IMR-90 (cell line): ENCODE measurements around the gene MMEL1. TPM values are rescaled to one million over a fixed set of nuclear protein-coding genes. Genes with fewer than 3 reads are reported as not detected.

Source experiments
- ATAC-seq: fragments of 200-7000 bp; cut with Tn5 transposase; 2 replicates; pipeline ENCODE4 v1.9.1; 2020; ENCODE audit warnings: low read depth, mild to moderate bottlenecking, moderate library complexity
- BruUV-seq: library from RNA; stranded (reverse); fragments of 400-500 nt; replicated peaks from 2 replicates; lab custom pipeline; 2021; lab: Mats Ljungman, UMichigan
- CTCF ChIA-PET: fragments of 300-600 bp; formaldehyde crosslinking; extraction: SDS; loops from one replicate; lab custom pipeline; 2021; ENCODE audit warnings: antibody characterized with exemption; lab: Yijun Ruan, JAX
- POLR2A ChIA-PET: fragments of 300-600 bp; sonication (Branson Sonifier 250); formaldehyde crosslinking; loops from one replicate; lab custom pipeline; 2022; ENCODE audit warnings: antibody characterized with exemption; ENCODE audit not compliant: unreplicated experiment; lab: Charles Lee
- DNase-seq: peaks from one replicate; pipeline ENCODE4 v3.0.0; 2013
- H2AFZ ChIP-seq: replicated peaks from 2 replicates; pipeline ENCODE3; 2013; ENCODE audit warnings: low read length, mild to moderate bottlenecking; ENCODE audit not compliant: poor library complexity
- H2AK5ac ChIP-seq: 2 replicates; pipeline ENCODE4 v1.6.1; 2013; ENCODE audit warnings: low read depth, low read length, inconsistent platforms
- H2AK9ac ChIP-seq: replicated peaks from 2 replicates; pipeline ENCODE3; 2013; ENCODE audit warnings: mild to moderate bottlenecking, low read depth, low read length, moderate library complexity; ENCODE audit not compliant: poor library complexity
- H2BK120ac ChIP-seq: 2 replicates; pipeline ENCODE4 v1.6.1; 2013; ENCODE audit warnings: low read depth, low read length, inconsistent platforms
- H2BK15ac ChIP-seq: 3 replicates; pipeline ENCODE4 v1.6.1; 2013; ENCODE audit warnings: low read depth, low read length, inconsistent platforms
- H2BK20ac ChIP-seq: 2 replicates; pipeline ENCODE4 v1.6.1; 2013; ENCODE audit warnings: low read depth, mild to moderate bottlenecking, inconsistent platforms, low read length, moderate library complexity
- H2BK5ac ChIP-seq: 2 replicates; pipeline ENCODE4 v1.6.1; 2013; ENCODE audit warnings: mild to moderate bottlenecking, low read depth, low read length, inconsistent platforms; ENCODE audit not compliant: poor library complexity, severe bottlenecking
- H3K14ac ChIP-seq: replicated peaks from 2 replicates; pipeline ENCODE4 v1.6.1; 2013; ENCODE audit warnings: low read depth, low read length, inconsistent platforms
- H3K18ac ChIP-seq: 2 replicates; pipeline ENCODE4 v1.6.1; 2013; ENCODE audit warnings: low read depth, low read length, control low read depth
- H3K23ac ChIP-seq: 2 replicates; pipeline ENCODE4 v1.6.1; 2013; ENCODE audit warnings: low read depth, low read length, inconsistent platforms
- H3K27ac ChIP-seq: 2 replicates; pipeline ENCODE4 v1.5.1; 2013; ENCODE audit warnings: mild to moderate bottlenecking, control low read depth, low read length; ENCODE audit not compliant: insufficient read depth
- H3K27me3 ChIP-seq: 2 replicates; pipeline ENCODE4 v1.6.1; 2013; ENCODE audit warnings: low read length; ENCODE audit not compliant: control insufficient read depth, insufficient read depth
- H3K36me3 ChIP-seq: 2 replicates; pipeline ENCODE4 v1.6.1; 2013; ENCODE audit warnings: low read length, mixed read lengths; ENCODE audit not compliant: control insufficient read depth, insufficient read depth
- H3K4ac ChIP-seq: 2 replicates; pipeline ENCODE4 v1.6.1; 2013; ENCODE audit warnings: low read depth, low read length, inconsistent platforms
- H3K4me1 ChIP-seq: 2 replicates; pipeline ENCODE4 v1.6.1; 2013; ENCODE audit warnings: low read length, mixed read lengths; ENCODE audit not compliant: control insufficient read depth, insufficient read depth
- H3K4me2 ChIP-seq: 2 replicates; pipeline ENCODE4 v1.6.1; 2013; ENCODE audit warnings: low read depth, mild to moderate bottlenecking, control low read depth, low read length, moderate library complexity
- H3K4me3 ChIP-seq: 2 replicates; pipeline ENCODE4 v1.5.1; 2013; ENCODE audit warnings: low read depth, mild to moderate bottlenecking, control low read depth, low read length, moderate library complexity; ENCODE audit not compliant: insufficient read depth
- H3K56ac ChIP-seq: 2 replicates; pipeline ENCODE4 v1.6.1; 2013; ENCODE audit warnings: low read length, inconsistent platforms; ENCODE audit not compliant: insufficient read depth; ENCODE audit errors: extremely low read depth
- H3K79me1 ChIP-seq, 2 experiments: 2 replicates each; pipeline ENCODE4 v1.6.1; 2013; ENCODE audit warnings: low read length in 2 of 2, inconsistent platforms in 1 of 2, low read depth in 1 of 2
- H3K9ac ChIP-seq: 2 replicates; pipeline ENCODE4 v1.6.1; 2013; ENCODE audit warnings: low read depth, low read length, control low read depth
- H3K9me1 ChIP-seq: 2 replicates; pipeline ENCODE4 v1.6.1; 2013; ENCODE audit warnings: low read length, inconsistent platforms; ENCODE audit not compliant: insufficient read depth
- H3K9me3 ChIP-seq: 2 replicates; pipeline ENCODE4 v1.6.1; 2013; ENCODE audit warnings: low read length; ENCODE audit not compliant: control insufficient read depth, insufficient read depth
- H4K20me1 ChIP-seq: 2 replicates; pipeline ENCODE4 v1.6.1; 2013; ENCODE audit warnings: low read length, inconsistent platforms; ENCODE audit not compliant: insufficient read depth
- H4K5ac ChIP-seq: 2 replicates; pipeline ENCODE4 v1.6.1; 2013; ENCODE audit warnings: mild to moderate bottlenecking, low read depth, low read length, control low read depth
- H4K8ac ChIP-seq, 2 experiments: 2 replicates each; pipeline ENCODE4 v1.6.1; 2013; ENCODE audit warnings: low read depth in 2 of 2, low read length in 2 of 2, control low read depth in 1 of 2, inconsistent platforms in 1 of 2
- H4K91ac ChIP-seq: 2 replicates; pipeline ENCODE4 v1.6.1; 2013; ENCODE audit warnings: low read depth, low read length, inconsistent platforms; ENCODE audit not compliant: insufficient read depth
- BHLHE40 ChIP-seq: fragments of 150-350 bp; IDR thresholded peaks from 2 replicates; pipeline ENCODE4 v1.6.1; 2016; ENCODE audit warnings: mild to moderate bottlenecking, low read depth, low read length
- CEBPB ChIP-seq: IDR thresholded peaks from 2 replicates; pipeline ENCODE4 v1.6.1; 2012; ENCODE audit warnings: low read depth, low read length, improper control_type of control experiment
- CHD1 ChIP-seq: IDR thresholded peaks from 2 replicates; pipeline ENCODE4 v1.6.1; 2012; ENCODE audit warnings: low read depth, low read length, improper control_type of control experiment
- FOS ChIP-seq: fragments of 150-350 bp; IDR thresholded peaks from 2 replicates; pipeline ENCODE4 v1.6.1; 2016; ENCODE audit warnings: low read depth, low read length
- MAFK ChIP-seq: IDR thresholded peaks from 2 replicates; pipeline ENCODE4 v1.6.1; 2012; ENCODE audit warnings: low read depth, low read length, improper control_type of control experiment
- MAZ ChIP-seq: IDR thresholded peaks from 2 replicates; pipeline ENCODE4 v1.6.1; 2012; ENCODE audit warnings: low read depth, mild to moderate bottlenecking, low read length, improper control_type of control experiment, moderate library complexity, borderline replicate concordance
- MXI1 ChIP-seq: IDR thresholded peaks from 2 replicates; pipeline ENCODE4 v1.6.1; 2012; ENCODE audit warnings: low read depth, mild to moderate bottlenecking, low read length, moderate library complexity, borderline replicate concordance
- NFE2L2 ChIP-seq: fragments of 150-350 bp; IDR thresholded peaks from 2 replicates; pipeline ENCODE4 v1.6.1; 2016; ENCODE audit warnings: low read depth, mild to moderate bottlenecking, low read length
- POLR2A ChIP-seq: IDR thresholded peaks from 2 replicates; pipeline ENCODE4 v1.6.1; 2012; ENCODE audit warnings: mild to moderate bottlenecking, low read depth, low read length
- RAD21 ChIP-seq: IDR thresholded peaks from 2 replicates; pipeline ENCODE4 v1.6.1; 2012; ENCODE audit warnings: low read length, improper control_type of control experiment
- RCOR1 ChIP-seq: IDR thresholded peaks from 2 replicates; pipeline ENCODE4 v1.6.1; 2012; ENCODE audit warnings: mild to moderate bottlenecking, low read length, improper control_type of control experiment; ENCODE audit not compliant: insufficient replicate concordance
- RFX5 ChIP-seq: IDR thresholded peaks from 2 replicates; pipeline ENCODE4 v1.8.0; 2012; ENCODE audit warnings: low read depth, mild to moderate bottlenecking, low read length, moderate library complexity
- SMC3 ChIP-seq: fragments of 150-350 bp; IDR thresholded peaks from 2 replicates; pipeline ENCODE4 v1.6.1; 2016; ENCODE audit warnings: low read depth, mild to moderate bottlenecking, antibody characterized with exemption, low read length, moderate library complexity
- WGBS, 2 experiments: methylation state at CpG; one replicate each; pipeline versions ENCODE4 v1.1.5 to v1.1.7; 2013; ENCODE audit warnings: missing lambda C conversion rate in 2 of 2; ENCODE audit not compliant: insufficient read length in 1 of 2; ENCODE audit errors: extremely low coverage in 2 of 2; 5-methylcytosine and 5-hydroxymethylcytosine counted together
- dilution Hi-C: fragments of 300-500 bp; cut with HindIII; formaldehyde crosslinking; loops from one replicate; pipeline ENCODE4 v1.14.3; 2018; ENCODE audit warnings: low sequenced_read_pairs; ENCODE audit not compliant: unreplicated experiment
- in situ Hi-C: fragments of 300-500 bp; cut with MboI; formaldehyde crosslinking; loops from 3 replicates; pipeline ENCODE4 v1.14.3; 2019; ENCODE audit warnings: low sequenced_read_pairs, inconsistent platforms, mixed read lengths
- intact Hi-C: fragments of 100-400 bp; cut with micrococcal nuclease; formaldehyde crosslinking; loops from 2 replicates; pipeline ENCODE4 v1.10.0; 2022
- polyA plus RNA-seq, 3 experiments: library from polyadenylated mRNA; depleted of rRNA; stranded (reverse); fragments of >200 nt; gene quantifications; 2 replicates each; pipeline ENCODE4 v1.2.3, GENCODE V29; 2012; ENCODE audit warnings: low replicate concordance in 1 of 3
- total RNA-seq: library from RNA; depleted of rRNA; stranded (reverse); fragments of >200 nt; gene quantifications from 2 replicates; pipeline ENCODE4 v1.2.3, GENCODE V29; 2012
- TF ChIP-seq, protein P1 (sequence below): fragments of 150-350 bp; IDR thresholded peaks from 2 replicates; pipeline ENCODE4 v1.6.1; 2017; ENCODE audit warnings: mild to moderate bottlenecking, antibody characterized with exemption, low read length, low read depth
- TF ChIP-seq, protein P2 (sequence below): conservative IDR thresholded peaks from 2 replicates; pipeline ENCODE4 v1.5.1; 2012; ENCODE audit warnings: mild to moderate bottlenecking, low read depth, low read length, improper control_type of control experiment
- TF ChIP-seq, protein P3 (sequence below): fragments of 150-350 bp; IDR thresholded peaks from 2 replicates; pipeline ENCODE4 v1.6.1; 2016; ENCODE audit warnings: low read depth, mild to moderate bottlenecking, low read length, moderate library complexity, borderline replicate concordance

Gene MMEL1
- total and polyA plus RNA-seq, 2 of the 4 experiments (the other 2 are of a cell fraction): under 0.01 to 0.12 TPM

GRCh38 chr1:2637442-2638145 is 4.8 kb upstream of the MMEL1 start:
- Histone ChIP-seq H2AFZ (no peak overlapping the region), H2BK5ac (no peak overlapping the region), H3K4me2 (no peak overlapping the region), H3K27me3 (no peaks in the 10 kb centered on the region), H2AK5ac (no peak overlapping the region), H3K79me1 (no peaks in the 10 kb centered on the region; a peak in 1 of 4 replicates), H3K4me3 (no peak overlapping the region), H3K9me1 (no peaks in the 10 kb centered on the region), H2BK20ac (no peak overlapping the region), H3K4ac (no peak overlapping the region), H3K4me1 (no peaks in the 10 kb centered on the region), H3K56ac (no peak overlapping the region), H2BK120ac (no peak overlapping the region), H3K36me3 (no peaks in the 10 kb centered on the region), H3K14ac (no peak overlapping the region), H3K18ac (no peak overlapping the region), H3K23ac (no peak overlapping the region), H4K20me1 (no peaks in the 10 kb centered on the region), H2BK15ac (no peak overlapping the region), H2AK9ac (no peak overlapping the region), H3K9ac (no peak overlapping the region), H4K8ac (no peak overlapping the region), H4K5ac (no peak overlapping the region), H4K91ac (no peak overlapping the region), H3K27ac (no peak overlapping the region), H3K9me3 (peaks cover 4% of the 10 kb centered on the region; the same call in 1 of the 2 replicates)
- WGBS, 2 experiments: 68% methylated on average over 5 of the region's 10 CpGs; no CpG with 5 or more reads in 1 of the 2 experiments
- intact Hi-C loops (no loop called here), in situ Hi-C loops (no loop called here), dilution Hi-C loops (no loop called here)
- CTCF ChIA-PET: no interaction called here
- ATAC-seq (no peak), DNase-seq (no peak)
- no TSS peak for BruUV-seq
- POLR2A ChIA-PET: no interaction called here
- TF ChIP-seq, protein P1, sequence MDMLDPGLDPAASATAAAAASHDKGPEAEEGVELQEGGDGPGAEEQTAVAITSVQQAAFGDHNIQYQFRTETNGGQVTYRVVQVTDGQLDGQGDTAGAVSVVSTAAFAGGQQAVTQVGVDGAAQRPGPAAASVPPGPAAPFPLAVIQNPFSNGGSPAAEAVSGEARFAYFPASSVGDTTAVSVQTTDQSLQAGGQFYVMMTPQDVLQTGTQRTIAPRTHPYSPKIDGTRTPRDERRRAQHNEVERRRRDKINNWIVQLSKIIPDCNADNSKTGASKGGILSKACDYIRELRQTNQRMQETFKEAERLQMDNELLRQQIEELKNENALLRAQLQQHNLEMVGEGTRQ: no peak
- TF ChIP-seq BHLHE40 (no peak), NFE2L2 (no peak), MAFK (no peak), RAD21 (no peak), POLR2A (no peak), RCOR1 (no peak), MXI1 (no peak), CEBPB (no peak), FOS (no peak), RFX5 (no peak), SMC3 (no peak), MAZ (no peak), CHD1 (no peak)
- TF ChIP-seq, protein P2, sequence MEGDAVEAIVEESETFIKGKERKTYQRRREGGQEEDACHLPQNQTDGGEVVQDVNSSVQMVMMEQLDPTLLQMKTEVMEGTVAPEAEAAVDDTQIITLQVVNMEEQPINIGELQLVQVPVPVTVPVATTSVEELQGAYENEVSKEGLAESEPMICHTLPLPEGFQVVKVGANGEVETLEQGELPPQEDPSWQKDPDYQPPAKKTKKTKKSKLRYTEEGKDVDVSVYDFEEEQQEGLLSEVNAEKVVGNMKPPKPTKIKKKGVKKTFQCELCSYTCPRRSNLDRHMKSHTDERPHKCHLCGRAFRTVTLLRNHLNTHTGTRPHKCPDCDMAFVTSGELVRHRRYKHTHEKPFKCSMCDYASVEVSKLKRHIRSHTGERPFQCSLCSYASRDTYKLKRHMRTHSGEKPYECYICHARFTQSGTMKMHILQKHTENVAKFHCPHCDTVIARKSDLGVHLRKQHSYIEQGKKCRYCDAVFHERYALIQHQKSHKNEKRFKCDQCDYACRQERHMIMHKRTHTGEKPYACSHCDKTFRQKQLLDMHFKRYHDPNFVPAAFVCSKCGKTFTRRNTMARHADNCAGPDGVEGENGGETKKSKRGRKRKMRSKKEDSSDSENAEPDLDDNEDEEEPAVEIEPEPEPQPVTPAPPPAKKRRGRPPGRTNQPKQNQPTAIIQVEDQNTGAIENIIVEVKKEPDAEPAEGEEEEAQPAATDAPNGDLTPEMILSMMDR: no peak
- TF ChIP-seq, protein P3, sequence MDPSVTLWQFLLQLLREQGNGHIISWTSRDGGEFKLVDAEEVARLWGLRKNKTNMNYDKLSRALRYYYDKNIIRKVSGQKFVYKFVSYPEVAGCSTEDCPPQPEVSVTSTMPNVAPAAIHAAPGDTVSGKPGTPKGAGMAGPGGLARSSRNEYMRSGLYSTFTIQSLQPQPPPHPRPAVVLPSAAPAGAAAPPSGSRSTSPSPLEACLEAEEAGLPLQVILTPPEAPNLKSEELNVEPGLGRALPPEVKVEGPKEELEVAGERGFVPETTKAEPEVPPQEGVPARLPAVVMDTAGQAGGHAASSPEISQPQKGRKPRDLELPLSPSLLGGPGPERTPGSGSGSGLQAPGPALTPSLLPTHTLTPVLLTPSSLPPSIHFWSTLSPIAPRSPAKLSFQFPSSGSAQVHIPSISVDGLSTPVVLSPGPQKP: no peak
